HL-60/S4 (cell line): Measurements from ENCODE around the gene DYSF.
"Not testable (repeated sequence)": the region's sequence is repeated elsewhere in the genome, so short reads cannot be mapped to it uniquely, and the experiment has no call there.

Experiments used
- in situ Hi-C: fragments of 300-500 bp; cut with MboI; formaldehyde crosslinking; loops from 2 replicates; pipeline ENCODE4 v1.14.3; 2022; ENCODE audit warnings: low sequenced_read_pairs

The DYSF gene

DNA sequence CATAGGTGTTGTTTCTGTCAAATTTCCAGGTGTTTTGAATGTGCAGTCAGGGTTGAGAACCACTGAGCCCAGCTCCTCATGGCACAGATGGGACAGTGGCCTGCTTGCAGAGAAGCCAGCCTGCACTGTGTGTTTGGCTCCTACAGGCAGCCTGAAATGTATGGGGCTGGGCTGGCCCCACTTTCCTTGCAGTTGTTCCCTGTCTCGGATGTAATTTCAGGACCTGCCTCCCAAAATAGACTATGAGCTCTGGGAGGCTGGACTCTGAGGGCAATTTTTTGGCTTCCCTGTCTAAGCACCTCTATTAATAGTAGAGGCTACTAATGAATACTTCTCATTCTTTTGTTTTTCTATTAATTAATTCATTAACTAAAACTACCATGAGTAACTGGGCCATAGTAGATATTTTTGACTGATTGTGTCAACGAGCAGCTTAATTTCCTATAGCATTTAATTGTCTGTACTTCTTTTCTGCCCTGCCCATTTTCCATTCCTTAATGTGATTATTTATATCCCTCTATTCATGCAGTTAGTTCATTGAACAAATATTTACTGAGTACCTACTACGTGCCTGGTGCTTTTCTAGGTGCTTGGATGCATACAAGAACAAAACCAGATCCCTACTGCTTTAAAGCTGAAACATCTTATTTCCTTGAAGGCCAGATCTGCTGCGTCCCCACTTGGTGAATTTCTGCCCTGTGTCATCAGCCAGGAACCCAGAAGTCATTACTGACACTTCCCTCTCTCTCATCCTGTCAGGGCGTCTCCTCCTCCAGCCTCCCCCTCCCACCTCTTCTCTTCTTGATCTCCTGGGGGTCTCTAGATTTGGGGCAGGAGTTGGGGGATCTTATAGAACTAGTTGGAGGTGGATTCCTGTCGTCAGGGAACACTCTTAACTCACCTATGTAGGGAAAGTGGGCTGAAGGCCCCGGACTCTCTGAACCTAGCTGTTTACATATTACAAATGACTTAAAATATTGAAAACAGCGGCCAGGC is 16.3 kb downstream of the DYSF start:
- in situ Hi-C loops: no loop called here

DNA sequence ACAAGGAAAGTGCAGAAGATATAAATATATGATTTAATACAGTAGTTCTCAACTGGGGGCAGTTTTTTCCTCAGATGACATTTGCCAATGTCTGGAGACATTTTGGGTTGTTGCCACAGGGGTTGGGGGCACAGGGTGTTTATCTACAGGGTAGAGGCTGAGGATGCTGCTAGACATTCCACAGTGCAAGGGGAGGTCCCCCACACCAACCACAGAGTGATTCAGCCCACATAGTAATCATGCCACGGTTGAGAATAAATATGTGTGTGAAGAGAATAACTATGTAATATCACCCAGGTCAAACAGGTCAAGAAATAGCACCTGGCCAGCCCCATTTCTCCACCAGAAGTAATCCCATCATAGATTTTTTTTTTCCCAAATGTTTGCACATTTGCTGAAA is 17.9 kb downstream of the DYSF start:
- in situ Hi-C loops: no loop called here

DNA sequence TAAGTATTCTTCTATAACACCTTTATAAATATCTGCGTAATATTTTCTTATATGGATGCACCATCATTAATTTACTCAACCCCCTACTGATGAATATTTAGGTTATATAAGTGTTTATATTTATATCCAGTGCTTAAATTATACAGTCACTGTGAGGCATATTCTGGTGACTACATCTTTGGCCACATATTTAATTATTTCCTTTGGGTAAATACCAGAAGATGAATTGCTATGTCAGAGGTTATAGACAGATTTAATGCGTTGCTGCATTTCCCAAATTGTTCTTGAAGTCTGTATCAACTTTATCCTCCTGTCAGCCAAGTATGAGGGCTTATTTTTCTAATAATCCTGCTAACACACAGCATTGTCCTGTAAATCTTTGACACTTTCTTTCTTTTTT is 18.7 kb downstream of the DYSF start:
- in situ Hi-C loops: no loop called here

DNA sequence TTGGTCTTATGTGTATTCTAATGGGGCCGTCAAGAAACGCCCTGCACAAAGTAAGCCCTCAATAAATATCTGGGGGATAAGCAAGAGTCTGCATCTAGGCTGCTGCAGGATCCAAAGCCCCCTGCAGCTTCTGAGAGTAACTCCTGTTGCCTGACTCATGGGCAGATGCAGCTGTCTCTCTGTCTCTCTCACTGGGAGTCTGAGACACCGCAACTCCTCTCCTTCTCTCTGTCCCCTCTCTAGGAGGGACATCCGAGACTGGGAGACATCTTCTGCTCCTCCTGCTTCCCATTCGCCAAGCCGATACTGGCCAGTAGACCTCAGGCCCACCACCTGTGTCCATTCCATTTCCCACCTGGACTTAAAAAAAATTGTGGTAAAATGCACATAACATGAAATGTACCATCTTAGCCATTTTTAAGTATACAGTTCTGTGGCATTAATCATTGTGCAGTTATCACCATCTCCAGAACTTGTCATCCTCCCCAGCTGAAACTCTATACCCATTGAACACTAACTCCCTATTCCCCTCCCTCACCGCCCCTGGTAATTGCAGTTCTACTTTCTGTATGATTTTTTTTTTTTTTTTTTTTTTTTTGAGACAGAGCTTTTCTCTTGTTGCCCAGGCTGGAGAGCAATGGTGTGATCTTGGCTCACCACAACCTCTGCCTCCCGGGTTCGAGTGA is 20.1 kb downstream of the DYSF start:
- in situ Hi-C loops: no loop called here

DNA sequence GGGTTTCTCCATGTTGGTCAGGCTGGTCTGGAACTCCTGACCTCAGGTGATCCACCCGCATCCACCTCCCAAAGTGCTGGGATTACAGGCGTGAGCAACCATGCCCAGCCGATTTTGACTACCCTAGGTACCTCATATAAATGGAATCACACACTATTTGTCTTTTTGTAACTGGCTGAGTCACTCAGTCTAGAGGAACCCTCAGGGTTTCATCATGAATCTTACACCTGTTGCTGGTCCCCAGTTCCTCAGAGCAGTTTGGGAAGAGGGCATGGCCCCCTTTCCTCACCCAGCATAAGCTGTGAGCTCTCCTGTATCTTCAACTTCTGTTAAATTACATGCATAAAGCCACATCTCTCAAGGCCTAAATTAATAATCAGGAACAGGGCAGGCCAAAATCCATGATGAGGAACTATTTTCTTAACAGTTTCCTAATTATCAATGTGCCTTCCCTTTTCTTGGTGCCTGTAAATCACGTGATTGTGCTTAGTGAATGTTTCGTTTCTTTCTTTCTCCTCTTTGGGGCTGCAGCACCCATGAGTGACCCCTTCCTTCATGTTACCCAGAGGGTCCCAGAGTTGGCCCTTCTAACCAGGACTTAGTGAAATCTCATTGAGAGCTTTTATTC is 20.9 kb downstream of the DYSF start:
- in situ Hi-C loops: no loop called here

DNA sequence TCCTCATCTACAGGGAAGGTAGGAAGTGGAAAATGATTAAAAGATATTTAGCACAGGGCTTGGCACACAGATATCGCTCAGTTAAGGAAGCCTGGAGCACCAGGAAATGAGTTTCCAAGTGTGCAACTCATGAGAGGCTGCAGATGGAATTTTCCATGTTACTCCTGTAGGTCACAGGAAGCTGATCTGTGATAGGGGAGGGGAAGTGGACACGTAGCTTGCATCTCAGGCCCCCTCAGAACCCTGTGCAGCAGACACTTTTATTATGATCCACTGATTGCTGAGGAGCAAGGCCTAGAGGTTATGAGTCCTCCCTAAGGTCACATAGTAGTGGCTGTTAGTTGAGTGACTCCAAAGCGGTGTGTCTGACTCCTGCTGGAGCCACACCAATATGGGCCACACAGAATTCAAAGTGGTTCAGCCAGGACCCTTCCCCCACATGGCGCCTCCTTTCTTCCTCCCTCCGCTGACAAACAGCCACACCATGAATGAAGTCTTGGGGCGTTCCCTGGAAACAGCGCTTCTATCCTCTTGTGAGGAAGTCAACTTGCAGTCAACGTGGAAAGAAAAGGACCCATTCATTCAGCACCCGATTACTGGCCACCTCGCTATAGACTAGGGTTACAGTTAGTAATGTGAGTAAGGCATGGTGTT is 21.5 kb downstream of the DYSF start:
- in situ Hi-C loops: no loop called here

DNA sequence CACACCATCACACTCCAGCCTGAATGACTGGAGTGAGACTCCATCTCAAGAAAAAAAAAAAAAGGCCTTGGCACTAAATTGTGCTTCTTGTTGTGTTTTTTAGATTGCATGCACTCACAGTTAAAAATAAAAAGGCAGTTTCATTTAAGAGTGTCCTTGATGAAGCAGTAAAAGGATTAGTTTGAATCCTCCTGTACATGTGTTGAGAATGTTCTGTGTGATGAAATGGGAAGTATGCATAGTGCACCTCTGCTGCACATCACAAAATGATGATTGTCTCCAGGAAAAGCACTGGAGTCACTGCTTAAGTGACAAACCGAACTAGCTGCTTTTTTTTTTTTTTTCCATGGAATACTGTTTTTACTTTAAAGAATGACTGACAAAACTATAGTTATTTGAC is 23.1 kb downstream of the DYSF start:
- in situ Hi-C loops: no loop called here

DNA sequence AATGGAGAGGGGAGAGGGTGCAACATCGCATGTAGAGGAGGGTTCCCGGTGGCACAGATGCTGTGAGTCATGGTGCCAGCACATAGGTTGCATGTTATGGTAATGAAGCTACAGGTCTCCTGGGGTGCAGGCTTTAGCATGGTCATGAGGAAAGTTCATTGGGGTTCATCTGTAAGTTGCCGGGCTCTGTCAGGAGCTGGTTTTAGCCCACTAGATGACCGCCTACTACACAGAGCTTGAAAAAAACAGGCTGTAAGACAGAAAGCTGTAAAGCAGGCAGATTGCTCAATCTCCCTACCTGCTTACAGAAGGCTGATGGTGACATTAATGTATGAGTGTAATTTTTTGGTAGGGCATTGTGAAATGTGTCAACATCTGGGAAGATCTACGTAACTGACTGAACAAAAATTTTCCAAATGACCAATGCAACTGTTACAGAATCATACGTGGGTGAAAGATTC is 23.9 kb downstream of the DYSF start:
- in situ Hi-C loops: no loop called here

DNA sequence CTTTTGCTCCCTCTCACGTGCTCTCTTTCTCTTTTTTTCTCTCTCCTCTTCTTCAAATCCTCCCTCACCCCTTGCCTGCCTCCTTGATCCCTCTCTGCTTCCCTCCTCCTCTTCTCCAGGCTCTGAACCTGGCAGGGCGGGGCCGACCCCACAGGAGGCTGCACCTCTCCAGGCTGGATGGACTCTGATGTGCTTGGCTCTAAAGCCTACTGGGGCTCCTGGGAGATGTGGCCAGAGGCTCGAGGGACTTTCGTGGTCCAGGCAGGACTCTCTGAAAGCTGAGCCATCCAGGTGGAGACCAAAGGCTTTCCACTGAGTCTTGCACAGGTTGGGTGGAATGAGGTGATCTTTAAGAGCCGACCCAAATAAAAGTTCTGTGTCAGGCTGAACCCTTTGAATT is 25.4 kb downstream of the DYSF start:
- in situ Hi-C loops: no loop called here

DNA sequence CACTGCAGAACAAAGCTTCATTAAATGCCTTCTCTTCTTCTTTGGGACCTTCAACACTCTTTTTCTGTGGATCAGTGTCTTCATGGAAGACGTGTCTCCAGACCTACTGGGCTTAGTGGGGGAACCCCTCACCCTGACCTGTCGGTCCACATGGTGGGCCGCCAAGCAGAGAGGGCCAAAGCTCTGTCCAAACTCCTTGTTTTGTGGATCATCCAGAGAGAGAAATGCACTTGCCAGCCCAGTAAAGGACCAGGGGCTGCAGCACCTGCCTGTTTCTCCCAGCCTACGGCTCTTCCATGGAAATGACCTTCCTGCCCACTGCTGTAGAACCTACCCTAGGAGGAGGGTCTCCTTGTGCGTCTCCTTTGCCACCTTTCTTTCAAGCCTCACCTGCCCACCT is 25.9 kb downstream of the DYSF start:
- in situ Hi-C loops: no loop called here

DNA sequence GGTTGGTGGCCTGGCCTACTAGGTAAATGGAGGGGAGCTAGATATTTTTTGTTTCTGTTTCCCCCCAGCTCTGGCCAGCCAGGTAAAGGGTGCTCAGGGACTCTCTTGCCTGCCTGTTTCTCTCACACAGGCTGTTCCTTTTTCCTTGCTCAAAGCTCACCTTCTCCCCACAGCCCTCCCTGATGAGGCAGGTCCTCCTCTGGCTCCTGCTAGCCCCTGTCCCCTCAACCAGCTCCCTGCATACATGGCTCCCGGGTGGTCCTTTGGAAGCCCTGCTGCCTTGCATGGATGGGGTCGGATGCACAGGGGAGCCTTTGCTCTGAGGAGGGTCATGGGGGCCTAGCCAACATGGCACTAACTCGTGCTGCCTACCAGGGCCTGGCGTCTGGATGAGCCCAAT is 27.8 kb downstream of the DYSF start:
- in situ Hi-C loops: no loop called here

DNA sequence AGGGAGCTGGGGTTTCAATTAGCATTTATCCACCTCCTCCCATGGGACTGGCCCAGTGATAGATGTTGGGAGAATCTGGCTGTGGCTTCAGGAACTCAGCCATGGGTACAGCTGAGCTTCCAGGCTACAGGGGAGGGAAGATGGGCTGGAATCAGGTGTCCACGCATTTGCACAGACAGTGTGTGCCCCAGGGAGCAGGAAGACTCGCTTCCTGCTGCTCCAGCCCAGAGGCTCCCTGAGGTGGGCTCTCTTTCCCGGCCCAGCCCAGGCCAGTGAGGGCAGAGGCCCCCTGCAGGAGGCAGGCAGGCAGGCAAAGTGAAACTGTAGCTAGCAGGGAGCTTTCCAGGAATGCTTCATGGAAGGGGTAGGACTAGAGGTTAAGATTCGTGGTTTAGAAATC is 28.7 kb downstream of the DYSF start:
- in situ Hi-C loops: no loop called here

DNA sequence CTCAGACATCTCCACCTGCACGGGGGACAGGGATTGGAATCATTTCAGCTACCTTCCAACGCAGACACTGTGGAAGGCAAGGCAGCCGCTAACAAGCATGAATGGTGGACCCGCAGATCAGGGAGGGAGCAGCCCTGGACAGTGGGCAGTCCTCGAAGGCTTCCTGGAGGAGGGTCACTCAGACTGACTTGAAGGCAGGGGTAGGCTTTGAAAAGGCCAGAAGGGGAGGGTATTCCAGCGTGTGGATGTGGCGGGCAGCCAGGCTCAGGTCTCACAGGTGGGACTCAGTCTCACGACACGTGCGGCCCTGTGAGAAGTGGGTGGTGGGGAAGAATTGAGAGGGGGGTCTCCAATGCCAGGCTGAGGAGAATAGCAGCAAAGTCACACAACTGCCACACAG is 29.9 kb downstream of the DYSF start:
- in situ Hi-C loops: no loop called here

DNA sequence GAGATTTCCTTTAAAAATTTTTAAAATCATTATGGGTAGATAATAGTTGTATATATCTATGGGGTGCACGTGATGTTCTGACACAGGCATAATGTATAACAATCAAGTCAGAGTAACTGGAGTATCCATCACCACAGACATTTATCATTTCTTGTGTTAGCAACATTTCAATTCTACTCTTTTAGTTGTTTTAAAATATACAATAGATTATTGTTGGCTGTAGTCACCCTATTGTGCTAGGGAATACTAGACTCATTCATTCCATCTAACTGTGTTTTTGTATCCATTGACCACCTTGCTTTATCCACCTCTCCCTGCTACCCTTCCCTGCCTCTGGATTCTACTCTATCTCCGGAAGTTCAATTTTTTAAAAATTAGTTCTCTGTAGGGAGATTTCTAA is 31.0 kb downstream of the DYSF start:
- in situ Hi-C loops: no loop called here

DNA sequence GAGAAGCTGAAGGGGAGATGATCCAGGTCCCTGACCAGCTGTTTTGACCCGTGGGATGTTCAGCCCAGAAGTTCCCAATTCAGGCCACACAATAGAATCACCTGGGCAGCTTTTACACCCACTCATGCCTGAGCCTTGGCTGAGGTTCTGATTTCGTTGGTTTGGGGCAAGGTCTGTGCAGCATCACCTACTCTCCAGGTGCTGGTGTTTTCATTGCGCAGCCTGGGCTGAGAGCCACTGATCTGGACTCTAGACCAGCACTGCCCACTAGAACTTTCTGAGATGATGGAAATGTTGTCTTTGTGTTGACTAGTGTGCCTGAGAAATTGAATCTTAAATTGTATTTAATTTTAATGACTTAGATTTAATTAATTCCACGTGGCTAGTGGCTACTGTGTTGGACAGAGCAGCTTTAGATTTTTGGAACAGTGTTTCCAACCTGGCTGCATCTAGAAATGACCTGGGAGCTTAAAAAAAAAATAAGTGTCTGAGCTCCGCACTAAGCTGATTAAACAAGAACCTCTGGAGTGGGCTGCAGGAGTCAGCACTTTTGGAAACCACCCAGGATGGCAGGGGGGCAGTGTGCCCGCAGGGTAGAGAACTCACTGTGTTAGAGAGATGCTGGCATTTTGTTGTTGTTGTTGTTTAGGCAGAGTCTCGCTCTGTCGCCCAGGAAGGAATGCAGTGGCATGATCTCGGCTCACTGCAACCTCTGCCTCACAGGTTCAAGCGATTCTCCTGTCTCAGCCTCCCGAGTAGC is 33.7 kb downstream of the DYSF start:
- in situ Hi-C loops: no loop called here

DNA sequence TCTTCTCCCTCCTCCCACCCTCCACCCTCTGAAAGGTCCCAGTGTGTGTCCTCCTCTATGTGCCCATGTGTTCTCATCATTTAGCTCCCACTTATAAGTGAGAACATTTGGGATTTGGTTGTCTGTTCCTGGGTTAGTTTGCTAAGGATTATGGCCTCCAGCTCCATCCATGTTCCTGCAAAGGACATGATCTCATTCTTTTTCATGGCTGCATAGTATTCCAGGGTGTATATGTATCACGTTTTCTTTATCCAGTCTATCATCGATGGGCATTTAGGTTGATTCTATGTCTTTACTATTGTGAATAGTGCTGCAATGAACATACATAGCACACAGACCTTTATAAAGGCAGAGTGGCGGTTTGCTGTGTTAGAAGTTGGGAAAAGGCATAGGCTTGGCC is 38.2 kb downstream of the DYSF start:
- in situ Hi-C loops: not testable (repeated sequence)

DNA sequence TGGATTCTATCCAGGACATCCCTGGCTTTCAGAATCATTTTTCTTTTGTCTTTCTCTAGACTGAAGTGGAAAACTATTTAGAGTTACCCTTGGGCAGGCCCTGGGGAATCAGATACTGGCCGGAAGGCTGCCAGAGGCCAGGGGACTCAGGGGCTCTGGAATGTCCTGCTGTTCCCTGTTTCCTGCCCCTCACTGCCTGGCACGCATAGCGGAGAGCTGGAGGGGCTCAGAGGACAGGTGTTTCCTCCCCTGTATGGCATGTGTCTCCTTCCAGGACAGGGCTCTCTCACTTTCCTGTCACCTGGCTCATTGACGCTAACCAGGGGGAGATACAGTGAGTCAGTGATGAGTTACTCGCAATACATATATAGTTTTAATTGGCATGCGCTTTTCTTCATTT is 38.8 kb downstream of the DYSF start:
- in situ Hi-C loops: no loop called here

DNA sequence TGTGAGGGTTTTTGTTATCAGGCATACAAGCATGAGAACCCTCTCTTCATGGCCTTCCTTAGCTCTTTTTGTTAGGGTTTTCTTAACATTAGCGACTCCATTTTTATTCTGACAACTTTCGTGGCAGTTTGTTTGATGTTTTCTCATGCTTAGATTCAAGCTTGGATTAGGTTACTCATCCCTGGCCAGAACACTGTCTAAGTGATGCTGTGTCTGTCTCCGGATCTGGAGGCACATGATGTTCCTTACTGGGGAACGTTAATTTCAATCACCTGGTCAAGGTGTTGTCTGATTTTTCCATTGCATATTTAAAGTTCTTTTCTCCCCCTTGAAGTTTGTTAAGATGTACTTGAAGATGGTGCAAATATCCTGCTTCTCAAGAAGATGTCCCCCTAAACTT is 40.7 kb downstream of the DYSF start:
- in situ Hi-C loops: no loop called here

DNA sequence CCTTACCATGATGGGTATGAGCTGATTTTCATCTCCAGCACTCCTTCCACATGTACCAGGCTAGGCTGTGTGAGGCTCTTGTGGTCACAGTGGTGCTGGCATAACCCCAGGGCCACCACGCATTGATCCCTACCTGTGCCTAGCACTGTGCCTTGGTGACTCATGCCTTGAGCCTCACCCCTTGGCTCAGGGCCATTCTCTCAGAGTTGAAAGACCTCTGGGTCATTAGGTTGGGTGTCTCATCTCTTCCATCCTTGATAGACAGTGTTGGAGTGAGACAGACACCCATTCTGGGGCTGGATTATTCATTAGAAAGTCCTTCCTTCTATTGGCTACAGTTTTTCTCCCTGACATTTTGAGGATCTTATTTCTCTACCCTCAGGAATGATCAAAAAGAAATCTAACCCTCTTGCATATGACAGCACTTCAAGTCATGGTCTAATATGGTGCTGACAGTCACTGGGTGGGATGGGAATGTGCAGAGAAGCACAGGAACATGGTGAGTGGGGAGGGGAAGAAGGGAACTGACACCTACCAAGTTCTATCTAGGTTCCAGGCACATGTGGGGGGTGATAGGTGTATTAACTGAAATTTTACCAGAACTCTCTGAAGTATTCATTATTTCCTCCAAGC is 41.3 kb downstream of the DYSF start:
- in situ Hi-C loops: no loop called here

DNA sequence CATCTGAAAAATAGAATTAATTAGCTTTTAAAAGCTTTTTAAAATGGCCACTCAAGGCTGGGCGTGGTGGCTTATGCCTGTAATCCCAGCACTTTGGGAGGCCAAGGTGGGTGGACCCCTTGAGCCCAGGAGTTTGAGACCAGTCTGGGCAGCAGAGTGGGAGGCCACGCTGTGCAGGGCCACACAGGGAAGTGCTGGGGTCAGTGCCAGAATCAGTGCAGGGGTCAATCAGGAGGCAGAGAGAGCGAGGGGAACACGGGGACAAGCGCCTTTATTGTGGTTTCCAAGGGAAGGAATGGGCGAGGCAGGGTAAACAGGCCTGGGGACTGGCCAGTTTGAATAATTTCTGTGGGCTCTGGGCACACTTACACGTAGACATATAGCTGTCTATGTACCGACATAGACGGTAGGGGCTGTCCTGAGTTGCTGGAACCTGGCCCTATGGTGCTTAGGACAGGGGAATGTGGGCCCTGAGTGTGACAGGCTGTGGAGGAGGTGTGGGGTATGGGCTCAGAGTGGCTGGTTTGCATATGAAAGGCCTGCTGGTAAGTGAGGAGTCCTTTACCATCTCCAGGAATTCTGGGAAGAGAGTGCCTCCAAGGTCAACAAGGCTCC is 42.9 kb downstream of the DYSF start:
- in situ Hi-C loops: no loop called here
